ENCODE data around the gene CEP72.
"Not testable (repeated sequence)": the region's sequence is repeated elsewhere in the genome, so short reads cannot be mapped to it uniquely, and the experiment has no call there.

DNA sequence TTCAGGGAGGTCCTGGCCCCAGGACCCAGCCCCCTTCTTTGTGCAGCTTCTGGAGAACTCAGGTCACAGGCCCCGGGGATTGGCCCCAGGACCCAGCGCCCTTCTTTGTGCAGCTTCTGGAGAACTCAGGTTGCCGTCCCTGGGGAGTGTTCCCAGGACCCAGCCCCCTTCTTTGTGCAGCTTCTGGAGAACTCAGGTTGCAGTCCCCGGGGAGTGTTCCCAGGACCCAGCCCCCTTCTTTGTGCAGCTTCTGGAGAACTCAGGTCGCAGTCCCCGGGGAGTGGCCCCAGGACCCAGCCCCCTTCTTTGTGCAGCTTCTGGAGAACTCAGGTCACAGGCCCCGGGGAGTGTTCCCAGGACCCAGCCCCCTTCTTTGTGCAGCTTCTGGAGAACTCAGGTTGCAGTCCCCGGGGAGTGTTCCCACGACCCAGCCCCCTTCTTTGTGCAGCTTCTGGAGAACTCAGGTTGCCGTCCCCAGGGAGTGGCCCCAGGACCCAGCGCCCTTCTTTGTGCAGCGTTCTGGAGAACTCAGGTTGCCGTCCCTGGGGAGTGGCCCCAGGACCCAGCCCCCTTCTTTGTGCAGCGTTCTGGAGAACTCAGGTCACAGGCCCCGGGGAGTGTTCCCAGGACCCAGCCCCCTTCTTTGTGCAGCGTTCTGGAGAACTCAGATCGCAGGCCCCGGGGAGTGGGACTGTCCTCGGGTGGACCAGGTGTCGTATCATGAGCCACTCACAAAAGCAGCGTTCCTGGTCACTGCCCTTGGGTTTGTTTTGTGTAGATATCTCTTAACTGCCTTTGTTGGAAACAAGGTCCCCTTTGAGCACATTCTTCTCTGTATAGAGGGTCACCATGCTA is 16.4 kb downstream of the CEP72 start:
- TF ChIP-seq, protein P1, sequence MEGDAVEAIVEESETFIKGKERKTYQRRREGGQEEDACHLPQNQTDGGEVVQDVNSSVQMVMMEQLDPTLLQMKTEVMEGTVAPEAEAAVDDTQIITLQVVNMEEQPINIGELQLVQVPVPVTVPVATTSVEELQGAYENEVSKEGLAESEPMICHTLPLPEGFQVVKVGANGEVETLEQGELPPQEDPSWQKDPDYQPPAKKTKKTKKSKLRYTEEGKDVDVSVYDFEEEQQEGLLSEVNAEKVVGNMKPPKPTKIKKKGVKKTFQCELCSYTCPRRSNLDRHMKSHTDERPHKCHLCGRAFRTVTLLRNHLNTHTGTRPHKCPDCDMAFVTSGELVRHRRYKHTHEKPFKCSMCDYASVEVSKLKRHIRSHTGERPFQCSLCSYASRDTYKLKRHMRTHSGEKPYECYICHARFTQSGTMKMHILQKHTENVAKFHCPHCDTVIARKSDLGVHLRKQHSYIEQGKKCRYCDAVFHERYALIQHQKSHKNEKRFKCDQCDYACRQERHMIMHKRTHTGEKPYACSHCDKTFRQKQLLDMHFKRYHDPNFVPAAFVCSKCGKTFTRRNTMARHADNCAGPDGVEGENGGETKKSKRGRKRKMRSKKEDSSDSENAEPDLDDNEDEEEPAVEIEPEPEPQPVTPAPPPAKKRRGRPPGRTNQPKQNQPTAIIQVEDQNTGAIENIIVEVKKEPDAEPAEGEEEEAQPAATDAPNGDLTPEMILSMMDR (IDR thresholded peaks at IDR 0.05): not testable (repeated sequence)
- not testable (repeated sequence) for TF ChIP-seq EZH2 (IDR thresholded peaks at IDR 0.05; ENCODE audit: borderline replicate concordance, insufficient read depth, low read depth, low read length, poor library complexity, severe bottlenecking)

All from B cell (primary cell).